Muscle of leg (tissue), 11 donors: ENCODE data around the gene KLHDC7B. TPM values are rescaled to one million over a fixed set of nuclear protein-coding genes. Genes with fewer than 3 reads are reported as not detected.
"Not testable (repeated sequence)": the region's sequence is repeated elsewhere in the genome, so short reads cannot be mapped to it uniquely, and the experiment has no call there.

ENCODE experiments used
- DNase-seq: peaks from one replicate; pipeline ENCODE4 v3.0.0; 2013
- H3K27ac ChIP-seq: one replicate; pipeline ENCODE4 v1.5.1; 2013; ENCODE audit warnings: mild to moderate bottlenecking, low read length, control low read depth
- H3K27me3 ChIP-seq: one replicate; pipeline ENCODE4 v1.6.1; 2013; ENCODE audit warnings: low read length; ENCODE audit not compliant: control insufficient read depth, insufficient read depth
- H3K36me3 ChIP-seq: one replicate; pipeline ENCODE4 v1.6.1; 2013; ENCODE audit warnings: low read length; ENCODE audit not compliant: control insufficient read depth, insufficient read depth
- H3K4me1 ChIP-seq: one replicate; pipeline ENCODE4 v1.6.1; 2013; ENCODE audit warnings: low read length; ENCODE audit not compliant: control insufficient read depth, insufficient read depth
- H3K4me3 ChIP-seq: one replicate; pipeline ENCODE4 v1.5.1; 2013; ENCODE audit warnings: low read length, control low read depth
- H3K9me3 ChIP-seq: replicated peaks from 2 replicates; pipeline ENCODE4 v1.6.1; 2013; ENCODE audit warnings: low read depth, low read length; ENCODE audit not compliant: control insufficient read depth
- WGBS: methylation state at CpG from one replicate; pipeline ENCODE4 v1.1.5; 2013; ENCODE audit warnings: missing lambda C conversion rate; ENCODE audit not compliant: insufficient coverage; 5-methylcytosine and 5-hydroxymethylcytosine counted together
- polyA plus RNA-seq, 8 donors: library from polyadenylated mRNA; unstranded; fragments of 120-200 nt; gene quantifications; one replicate each; pipeline versions ENCODE4 v1.2.1 to v1.2.3, GENCODE V29; 2013; ENCODE audit warnings: inconsistent platforms in 1 of 8, low replicate concordance in 1 of 8; ENCODE audit not compliant: insufficient read length in 8 of 8, insufficient read depth in 1 of 8
- total RNA-seq: library from RNA; stranded (reverse); fragments of 120-200 nt; gene quantifications from one replicate; pipeline ENCODE4 v1.2.4, GENCODE V29; 2013

KLHDC7B gene
- total and polyA plus RNA-seq, 9 donors, result 0.03 to 0.35 (median 0.07) TPM; not detected in 5

GRCh38 chr22:50529416-50529896, 16.2 kb upstream of the KLHDC7B start:
- H3K36me3 ChIP-seq, result no peaks in the 10 kb centered on the region
- DNase-seq, result peak; percentile 55
- H3K27me3 ChIP-seq, result peaks cover 61% of the 10 kb centered on the region
- peak overlapping the region; percentile 67 for H3K27ac ChIP-seq
- H3K4me3 ChIP-seq, result peak overlapping the region; percentile 36
- H3K9me3 ChIP-seq, result no peaks in the 10 kb centered on the region
- H3K4me1 ChIP-seq, result peaks cover 47% of the 10 kb centered on the region
- 7% methylated on average over 50 of the region's 50 CpGs for WGBS

- WGBS, result under 1% methylated on average over 92 of the region's 92 CpGs
- peaks cover 65% of the 10 kb centered on the region for H3K27me3 ChIP-seq
- peaks cover 41% of the 10 kb centered on the region for H3K4me1 ChIP-seq
- peak within 1 kb of the TSS; percentile 47 for H3K4me3 ChIP-seq
- H3K9me3 ChIP-seq, result no peaks in the 10 kb centered on the region
- no peaks in the 10 kb centered on the region for H3K36me3 ChIP-seq
- DNase-seq, result peak; percentile 86
- peak within 1 kb of the TSS; percentile 67 for H3K27ac ChIP-seq
These were observed 15.7 kb upstream of the KLHDC7B start, which contains the start of gene TYMP for GRCh38 chr22:50529897-50530579. Gene TYMP, minus strand, starts transcription at chr22:50530012. Its CDS starts 303 bp downstream, at chr22:50529709.

GRCh38 chr22:50530580-50530876, 15.2 kb upstream of the KLHDC7B start:
- Histone ChIP-seq H3K27ac (peak overlapping the region; percentile 60), H3K4me1 (peaks cover 41% of the 10 kb centered on the region), H3K9me3 (no peaks in the 10 kb centered on the region), H3K36me3 (no peaks in the 10 kb centered on the region), H3K27me3 (peaks cover 70% of the 10 kb centered on the region), H3K4me3 (peak overlapping the region; percentile 47)
- 2% methylated on average over 21 of the region's 21 CpGs for whole genome bisulfite sequencing
- no peak for DNase-seq

- peak; percentile 85 for DNase-seq
- Histone ChIP-seq H3K27ac (peak overlapping the region; percentile 79), H3K27me3 (peaks cover 70% of the 10 kb centered on the region)
These were observed 14.7 kb upstream of the KLHDC7B start for GRCh38 chr22:50530877-50531545.

GRCh38 chr22:50531546-50531961, 14.1 kb upstream of the KLHDC7B start:
- Histone ChIP-seq H3K4me3 (peak overlapping the region; percentile 47), H3K9me3 (no peaks in the 10 kb centered on the region), H3K27ac (peak overlapping the region; percentile 79), H3K36me3 (no peaks in the 10 kb centered on the region), H3K27me3 (peaks cover 70% of the 10 kb centered on the region), H3K4me1 (peaks cover 39% of the 10 kb centered on the region)
- under 1% methylated on average over 40 of the region's 44 CpGs for WGBS
- peak; percentile 47 for DNase-seq

More at GRCh38 chr22:50530877-50531545, 14.7 kb upstream of the KLHDC7B start:
- WGBS, result 6% methylated on average over 53 of the region's 53 CpGs
- H3K36me3 ChIP-seq, result no peaks in the 10 kb centered on the region
- H3K4me1 ChIP-seq, result peaks cover 41% of the 10 kb centered on the region
- peak overlapping the region; percentile 47 for H3K4me3 ChIP-seq
- no peaks in the 10 kb centered on the region for H3K9me3 ChIP-seq

GRCh38 chr22:50531962-50532674, 13.6 kb upstream of the KLHDC7B start:
- peak; percentile 83 for DNase-seq
- peaks cover 35% of the 10 kb centered on the region for H3K4me1 ChIP-seq
- H3K27ac ChIP-seq, result peak overlapping the region; percentile 79
- H3K27me3 ChIP-seq, result peaks cover 73% of the 10 kb centered on the region
- H3K36me3 ChIP-seq, result no peaks in the 10 kb centered on the region
- H3K4me3 ChIP-seq, result peak overlapping the region; percentile 47
- no peaks in the 10 kb centered on the region for H3K9me3 ChIP-seq
- WGBS, result under 1% methylated on average over 44 of the region's 56 CpGs

GRCh38 chr22:50532824-50533796, 12.6 kb upstream of the KLHDC7B start:
- no peak for DNase-seq
- Histone ChIP-seq H3K9me3 (no peaks in the 10 kb centered on the region), H3K4me1 (peaks cover 34% of the 10 kb centered on the region), H3K36me3 (no peaks in the 10 kb centered on the region), H3K27ac (no peak overlapping the region), H3K27me3 (peaks cover 80% of the 10 kb centered on the region), H3K4me3 (no peak overlapping the region)
- WGBS, result 79% methylated on average over 11 of the region's 19 CpGs

- not testable (repeated sequence) for H3K9me3 ChIP-seq, H3K36me3 ChIP-seq, DNase-seq, H3K4me3 ChIP-seq
- Histone ChIP-seq H3K4me1 (peaks cover 32% of the 10 kb centered on the region), H3K27ac (peak overlapping the region; percentile 7), H3K27me3 (peaks cover 76% of the 10 kb centered on the region)
- WGBS, result 47% methylated on average over 7 of the region's 21 CpGs
These were observed 11.6 kb upstream of the KLHDC7B start for GRCh38 chr22:50533856-50534711.

GRCh38 chr22:50535113-50535512, 10.6 kb upstream of the KLHDC7B start:
- Histone ChIP-seq H3K4me3 (no peak overlapping the region), H3K9me3 (no peaks in the 10 kb centered on the region), H3K27me3 (peaks cover 73% of the 10 kb centered on the region), H3K36me3 (no peaks in the 10 kb centered on the region), H3K4me1 (peaks cover 25% of the 10 kb centered on the region), H3K27ac (no peak overlapping the region)
- WGBS, result no CpG with 5 or more reads among the region's 8 CpGs
- DNase-seq, result no peak
